SH-SY5Y (cell line): ENCODE data around the gene MGP.

Experiments
- GATA2 ChIP-seq: IDR thresholded peaks from 2 replicates; pipeline ENCODE4 v1.6.1; 2011; ENCODE audit warnings: mild to moderate bottlenecking, low read depth, low read length
- GATA3 ChIP-seq: IDR thresholded peaks from 2 replicates; pipeline ENCODE4 v1.6.1; 2011; ENCODE audit warnings: low read depth, mild to moderate bottlenecking, low read length, moderate library complexity

The MGP gene

GRCh38 chr12:14890701-14891100 is 5.0 kb upstream of the MGP start:
- TF ChIP-seq GATA3 (no peak), GATA2 (no peak)

GRCh38 chr12:14886271-14886670 is 617 bp upstream of the MGP start:
- TF ChIP-seq GATA3 (no peak), GATA2 (no peak)

GRCh38 chr12:14884458-14884878 is 1.2 kb downstream of the MGP start:
- TF ChIP-seq GATA2 = no peak

- TF ChIP-seq GATA2 (no peak), GATA3 (no peak)
Observed at GRCh38 chr12:14883686-14884085, 2.0 kb downstream of the MGP start.

GRCh38 chr12:14880890-14881453 is 4.7 kb downstream of the MGP start:
- no peak for TF ChIP-seq GATA3
- no peak for TF ChIP-seq GATA2

GRCh38 chr12:14879222-14879933 is 6.3 kb downstream of the MGP start:
- TF ChIP-seq GATA3 (no peak), GATA2 (no peak)

- TF ChIP-seq GATA2 (no peak), GATA3 (no peak)
Observed at GRCh38 chr12:14878488-14878887, 7.2 kb downstream of the MGP start.

GRCh38 chr12:14876833-14877232 is 8.8 kb downstream of the MGP start:
- no peak for TF ChIP-seq GATA2
- no peak for TF ChIP-seq GATA3

GRCh38 chr12:14874882-14875281 is 10.8 kb downstream of the MGP start:
- TF ChIP-seq GATA3 (no peak), GATA2 (no peak)

- TF ChIP-seq GATA3 (no peak), GATA2 (no peak)
Observed at GRCh38 chr12:14873440-14874185, 12.0 kb downstream of the MGP start.

GRCh38 chr12:14871886-14872285 is 13.8 kb downstream of the MGP start:
- TF ChIP-seq GATA3 = no peak
- no peak for TF ChIP-seq GATA2

GRCh38 chr12:14871247-14871646 is 14.4 kb downstream of the MGP start:
- TF ChIP-seq GATA3 (no peak), GATA2 (no peak)

GRCh38 chr12:14868916-14869506 is 16.6 kb downstream of the MGP start:
- TF ChIP-seq GATA2 (no peak), GATA3 (no peak)

- no peak for TF ChIP-seq GATA2
- no peak for TF ChIP-seq GATA3
Observed at GRCh38 chr12:14860490-14860889, 25.2 kb downstream of the MGP start.
